Measurements from ENCODE around the gene BSPRY.

BSPRY gene

DNA sequence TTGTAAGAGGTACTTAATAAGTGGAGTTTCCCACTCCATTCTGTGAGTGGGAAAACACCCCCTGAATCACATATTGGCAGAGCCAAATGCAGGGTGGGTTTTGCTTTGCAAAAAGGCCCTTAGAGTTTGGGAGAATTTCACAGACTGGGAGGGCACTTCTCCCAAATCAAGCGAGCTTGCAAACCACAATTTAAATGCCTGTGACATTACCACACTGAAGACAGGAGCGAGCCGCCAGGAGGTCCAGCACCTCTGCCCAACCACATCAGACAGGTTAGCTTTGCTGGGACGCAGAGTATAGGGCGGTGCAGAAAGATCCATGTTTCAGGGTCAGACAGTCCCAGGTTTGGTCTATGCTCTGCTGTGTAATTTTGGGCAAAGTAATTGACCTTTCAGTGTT, 49.5 kb downstream of the BSPRY start:
- H2AFZ ChIP-seq (ENCODE audit: low read depth, low read length): no peak overlapping the region
- peaks cover 15% of the 10 kb centered on the region for H3K79me2 ChIP-seq (ENCODE audit: insufficient read depth, low read length)
- TF ChIP-seq CTCF (IDR thresholded peaks at IDR 0.05; ENCODE audit: borderline replicate concordance, extremely low read depth, low read length, poor library complexity, severe bottlenecking) (no peak), EZH2 (IDR thresholded peaks at IDR 0.05; ENCODE audit: borderline replicate concordance, low read depth, low read length, severe bottlenecking) (no peak)
- peaks cover 19% of the 10 kb centered on the region for H3K4me1 ChIP-seq (ENCODE audit: insufficient read depth, low read length)
- H3K9ac ChIP-seq (ENCODE audit: low read depth, low read length): no peak overlapping the region
- H3K4me2 ChIP-seq (ENCODE audit: insufficient read depth, low read length): peak overlapping the region; percentile 23; the same call in 1 of the 2 replicates
- H4K20me1 ChIP-seq (ENCODE audit: insufficient read depth, low read length): no peaks in the 10 kb centered on the region
- no peak overlapping the region for H3K4me3 ChIP-seq (ENCODE audit: low read depth in 1 of 2, low read length in 2 of 2)
- H3K27me3 ChIP-seq (ENCODE audit: insufficient read depth, low read length, poor library complexity): no peaks in the 10 kb centered on the region
- DNase-seq: no peak
- no peak for ATAC-seq (ENCODE audit: insufficient read depth, low read depth)
- H3K9me3 ChIP-seq (ENCODE audit: insufficient read depth, low read length, severe bottlenecking): no peaks in the 10 kb centered on the region
- no peak overlapping the region for H3K27ac ChIP-seq (ENCODE audit: low read length)
- H3K36me3 ChIP-seq (ENCODE audit: insufficient read depth, low read length): peaks cover 4% of the 10 kb centered on the region

- no peak overlapping the region for H3K27ac ChIP-seq (ENCODE audit: low read length)
- H3K9ac ChIP-seq (ENCODE audit: low read depth, low read length): peak overlapping the region; percentile 68; the same call in 1 of the 2 replicates
- H3K4me3 ChIP-seq (ENCODE audit: low read depth in 1 of 2, low read length in 2 of 2): peak overlapping the region in 1 of 2 experiments; percentile 81; a peak in 2 of 4 replicates
- H3K79me2 ChIP-seq (ENCODE audit: insufficient read depth, low read length): peaks cover 15% of the 10 kb centered on the region
- TF ChIP-seq EZH2 (IDR thresholded peaks at IDR 0.05; ENCODE audit: borderline replicate concordance, low read depth, low read length, severe bottlenecking) (no peak), CTCF (IDR thresholded peaks at IDR 0.05; ENCODE audit: borderline replicate concordance, extremely low read depth, low read length, poor library complexity, severe bottlenecking) (no peak)
- H2AFZ ChIP-seq (ENCODE audit: low read depth, low read length): no peak overlapping the region
- DNase-seq (no peak), ATAC-seq (ENCODE audit: insufficient read depth, low read depth) (no peak)
- H4K20me1 ChIP-seq (ENCODE audit: insufficient read depth, low read length): no peaks in the 10 kb centered on the region
- peaks cover 4% of the 10 kb centered on the region for H3K36me3 ChIP-seq (ENCODE audit: insufficient read depth, low read length)
- H3K9me3 ChIP-seq (ENCODE audit: insufficient read depth, low read length, severe bottlenecking): no peaks in the 10 kb centered on the region
- no peaks in the 10 kb centered on the region for H3K27me3 ChIP-seq (ENCODE audit: insufficient read depth, low read length, poor library complexity)
- H3K4me2 ChIP-seq (ENCODE audit: insufficient read depth, low read length): peak overlapping the region; percentile 66
- H3K4me1 ChIP-seq (ENCODE audit: insufficient read depth, low read length): peaks cover 19% of the 10 kb centered on the region
Observed at GRCh38 chr9:113399646-113400200, 50.4 kb downstream of the BSPRY start.

DNA sequence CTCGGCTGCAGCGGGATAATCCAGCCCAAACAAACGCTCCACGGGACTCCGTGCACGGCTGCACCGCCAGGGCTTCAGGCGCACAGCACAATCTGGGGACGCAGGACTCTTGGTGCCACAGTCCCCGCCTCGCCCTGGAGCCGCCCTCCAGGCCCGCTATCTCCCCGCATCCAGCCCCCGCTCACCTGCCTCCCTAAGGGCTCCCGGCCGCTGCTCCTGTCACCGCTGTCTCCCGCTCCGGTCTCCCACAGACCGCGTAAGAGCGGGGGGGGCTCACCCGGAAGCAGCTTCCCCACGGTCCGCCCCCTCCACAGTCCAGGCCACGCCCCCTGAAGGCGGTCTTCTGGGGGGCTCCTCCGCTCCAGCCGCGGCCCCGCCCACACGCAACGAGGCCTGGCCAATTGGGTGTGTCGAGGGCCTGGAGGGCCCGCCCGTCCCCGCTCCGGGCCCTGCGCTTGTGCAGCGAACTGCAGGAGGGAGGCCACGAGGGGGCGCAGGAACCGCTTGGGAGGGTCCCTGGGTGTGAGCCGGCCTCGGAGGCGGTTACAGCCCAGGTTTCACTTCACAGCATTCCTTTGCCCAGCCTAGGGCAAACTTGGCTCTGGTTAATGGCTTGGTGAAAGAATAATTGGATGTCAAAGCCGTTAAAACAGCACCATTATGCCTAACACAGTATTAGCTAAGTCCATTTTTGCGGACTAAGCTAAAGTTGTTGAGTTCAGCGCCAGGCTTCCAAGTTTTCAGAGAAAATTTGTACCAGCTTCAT, 51.9 kb downstream of the BSPRY start, which contains the start of gene ALAD:
Gene ALAD, minus strand, starts transcription at position 258 of the 766 bp plus-strand sequence. CDS start 7,725 bp downstream, outside the sequence.
- Histone ChIP-seq H3K4me3 (ENCODE audit: low read depth in 1 of 2, low read length in 2 of 2) (peak within 1 kb of the TSS; percentile 59 to 81; a peak in 3 of 4 replicates), H4K20me1 (ENCODE audit: insufficient read depth, low read length) (no peaks in the 10 kb centered on the region), H3K4me1 (ENCODE audit: insufficient read depth, low read length) (peaks cover 19% of the 10 kb centered on the region), H3K27me3 (ENCODE audit: insufficient read depth, low read length, poor library complexity) (no peaks in the 10 kb centered on the region), H3K79me2 (ENCODE audit: insufficient read depth, low read length) (peaks cover 15% of the 10 kb centered on the region), H3K9ac (ENCODE audit: low read depth, low read length) (peak within 1 kb of the TSS; percentile 68), H3K36me3 (ENCODE audit: insufficient read depth, low read length) (no peaks in the 10 kb centered on the region), H3K4me2 (ENCODE audit: insufficient read depth, low read length) (peak within 1 kb of the TSS; percentile 66), H2AFZ (ENCODE audit: low read depth, low read length) (peak within 1 kb of the TSS; percentile 85), H3K9me3 (ENCODE audit: insufficient read depth, low read length, severe bottlenecking) (no peaks in the 10 kb centered on the region), H3K27ac (ENCODE audit: low read length) (peak within 1 kb of the TSS; percentile 77)
- DNase-seq (peak; percentile 98), ATAC-seq (ENCODE audit: insufficient read depth, low read depth) (peak; percentile 94)
- TF ChIP-seq EZH2 (IDR thresholded peaks at IDR 0.05; ENCODE audit: borderline replicate concordance, low read depth, low read length, severe bottlenecking) (no peak), CTCF (IDR thresholded peaks at IDR 0.05; ENCODE audit: borderline replicate concordance, extremely low read depth, low read length, poor library complexity, severe bottlenecking) (peak; percentile 94)

All from DND-41 (cell line).